Ishikawa (cell line): ENCODE data around the gene BAZ2B.

Source experiments
- CEBPB ChIP-seq: IDR thresholded peaks from 2 replicates; pipeline ENCODE4 v1.6.1; 2012
- CREB1 ChIP-seq: IDR thresholded peaks from 2 replicates; pipeline ENCODE4 v1.6.1; 2012; ENCODE audit warnings: low read depth
- EP300 ChIP-seq: IDR thresholded peaks from 2 replicates; pipeline ENCODE4 v1.6.1; 2012; ENCODE audit warnings: borderline replicate concordance
- MAX ChIP-seq: IDR thresholded peaks from 2 replicates; pipeline ENCODE4 v1.6.1; 2012
- NFIC ChIP-seq: IDR thresholded peaks from 2 replicates; pipeline ENCODE4 v1.6.1; 2012
- RAD21 ChIP-seq: IDR thresholded peaks from 2 replicates; pipeline ENCODE4 v1.6.1; 2012; ENCODE audit warnings: low read depth
- TAF1 ChIP-seq: IDR thresholded peaks from 2 replicates; pipeline ENCODE4 v1.6.1; 2012; ENCODE audit warnings: low read depth, mild to moderate bottlenecking
- TEAD4 ChIP-seq: IDR thresholded peaks from 2 replicates; pipeline ENCODE4 v1.6.1; 2012

- TF ChIP-seq TEAD4, result no peak
- no peak for TF ChIP-seq RAD21
- TF ChIP-seq MAX, result no peak
- TF ChIP-seq EP300, result no peak
- TF ChIP-seq TAF1, result no peak
- TF ChIP-seq CREB1, result no peak
- no peak for TF ChIP-seq CEBPB
- no peak for TF ChIP-seq NFIC
Observed at GRCh38 chr2:159595410-159596046, 20.8 kb downstream of the BAZ2B start.
